Amniotic epithelial cell (primary cell): Measurements from ENCODE around the gene KPTN.
A peak's percentile ranks its signal among the peaks of the same experiment; 100 is the strongest.

Source experiments
- DNase-seq: peaks from one replicate; pipeline ENCODE4 v3.0.0-alpha.2; 2010; ENCODE audit warnings: low read depth

Gene KPTN

DNA sequence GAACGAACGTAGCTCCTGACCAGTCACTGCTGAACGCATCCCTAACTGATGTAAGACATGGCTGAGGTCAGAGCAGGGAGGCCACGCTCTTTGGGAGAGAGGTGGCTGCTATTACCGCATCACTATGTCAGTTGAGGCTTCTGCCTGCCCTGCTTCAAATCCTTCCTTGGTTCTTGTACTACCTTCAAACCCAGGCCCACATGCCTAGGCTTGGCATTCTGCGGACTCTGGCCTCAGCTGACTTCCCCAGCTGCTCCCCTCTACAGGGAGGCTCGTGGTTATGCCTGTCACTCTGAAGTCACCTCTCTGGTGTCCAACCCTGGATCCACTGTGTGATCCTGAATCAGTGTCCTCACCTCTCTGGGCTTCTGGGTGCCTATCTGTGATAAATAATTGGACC, 49.9 kb downstream of the KPTN start:
- DNase-seq = no peak

DNA sequence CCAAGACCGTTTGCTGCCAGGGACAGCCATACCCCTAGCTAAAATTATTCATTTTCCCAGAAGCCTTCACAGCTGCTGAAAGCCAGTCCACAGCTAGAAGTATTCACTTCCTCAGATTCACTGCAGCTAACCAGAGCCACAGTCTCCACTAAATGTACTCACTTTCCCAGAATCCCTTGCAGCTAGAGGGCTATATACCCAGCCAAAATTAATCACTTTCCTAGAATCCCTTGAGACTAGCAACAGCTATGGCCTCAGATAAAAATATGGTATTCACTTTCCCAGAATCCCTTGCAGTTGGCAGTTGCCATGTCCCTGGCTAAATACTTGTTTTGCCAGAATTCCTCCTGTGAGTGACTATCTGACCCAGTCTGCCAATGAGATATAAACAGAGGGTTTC, 50.9 kb downstream of the KPTN start:
- no peak for DNase-seq

DNA sequence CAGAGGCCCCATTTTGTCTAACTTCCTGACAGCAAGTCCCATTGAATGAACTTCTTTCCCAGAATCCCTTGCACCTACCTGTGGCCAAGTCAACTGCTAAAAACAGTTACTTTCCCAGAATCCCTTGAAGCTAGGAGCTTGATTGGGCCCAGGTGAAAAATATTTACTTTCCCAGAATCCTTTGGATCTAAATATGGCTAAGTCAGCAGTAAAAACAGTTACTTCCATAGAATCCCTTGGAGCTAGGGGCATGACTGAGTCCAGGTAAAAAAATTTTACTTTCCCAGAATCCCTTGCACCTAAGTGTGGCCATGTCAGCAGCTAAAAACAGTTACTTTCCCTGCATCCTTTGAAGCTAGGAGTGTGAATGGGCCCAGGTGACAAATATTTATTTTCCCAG, 51.5 kb downstream of the KPTN start:
- DNase-seq = no peak

DNA sequence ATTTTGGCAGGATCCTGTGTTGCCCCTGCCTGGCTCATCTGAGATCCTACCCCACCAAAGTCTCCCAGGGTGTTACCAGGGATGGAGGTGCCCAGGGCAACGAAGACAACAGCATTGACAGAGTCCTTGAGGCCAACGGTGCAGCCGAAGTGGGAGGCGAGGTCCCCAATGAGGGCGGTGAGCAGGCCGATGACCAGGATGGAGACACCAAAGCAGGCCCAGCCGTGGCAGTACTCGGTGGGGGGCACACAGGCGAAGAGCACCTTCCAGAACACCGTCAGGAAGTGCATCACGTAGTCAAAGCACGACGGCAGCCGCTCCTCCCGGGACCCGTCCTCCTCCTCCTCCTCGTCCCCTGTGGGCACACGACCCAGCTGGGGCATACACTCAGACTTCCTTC, 51.9 kb downstream of the KPTN start:
- no peak for DNase-seq

DNA sequence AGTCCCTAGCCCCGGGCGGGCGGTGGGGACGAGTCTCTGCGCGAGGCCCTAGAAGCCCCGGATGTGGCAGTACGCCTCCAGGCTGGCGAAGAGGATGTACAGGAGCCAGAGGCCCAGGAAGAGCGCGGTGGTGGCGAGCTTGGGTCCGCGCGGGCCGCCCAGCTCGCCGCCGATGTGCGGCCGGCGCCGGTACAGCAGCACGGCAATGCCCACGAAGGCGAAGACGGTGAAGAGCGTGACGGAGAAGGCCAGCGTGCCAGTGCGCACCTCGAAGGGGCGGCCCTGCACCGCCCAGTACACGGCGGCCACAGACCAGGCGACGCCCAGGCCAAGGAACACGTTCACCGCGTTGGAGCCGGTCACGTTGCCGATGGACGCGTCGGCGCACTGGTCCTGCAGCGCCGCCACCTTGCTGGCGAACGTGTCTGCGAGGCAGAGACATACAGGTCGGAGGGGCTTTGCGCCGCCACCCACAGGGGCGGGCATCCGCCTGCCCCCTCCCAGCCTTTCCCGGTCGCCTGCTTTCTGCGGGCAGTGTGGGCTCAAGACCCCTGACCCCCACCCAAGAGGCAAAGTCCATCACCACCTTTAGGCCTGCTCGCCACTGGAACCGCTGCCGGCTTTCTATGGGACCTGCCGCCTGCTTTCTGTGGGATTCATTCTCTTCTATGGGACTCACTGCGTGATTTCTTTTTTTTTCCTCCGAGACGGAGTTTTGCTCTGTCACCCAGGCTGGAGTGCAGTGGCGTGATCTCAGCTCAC, 53.8 kb downstream of the KPTN start:
- DNase-seq = peak; percentile 38

DNA sequence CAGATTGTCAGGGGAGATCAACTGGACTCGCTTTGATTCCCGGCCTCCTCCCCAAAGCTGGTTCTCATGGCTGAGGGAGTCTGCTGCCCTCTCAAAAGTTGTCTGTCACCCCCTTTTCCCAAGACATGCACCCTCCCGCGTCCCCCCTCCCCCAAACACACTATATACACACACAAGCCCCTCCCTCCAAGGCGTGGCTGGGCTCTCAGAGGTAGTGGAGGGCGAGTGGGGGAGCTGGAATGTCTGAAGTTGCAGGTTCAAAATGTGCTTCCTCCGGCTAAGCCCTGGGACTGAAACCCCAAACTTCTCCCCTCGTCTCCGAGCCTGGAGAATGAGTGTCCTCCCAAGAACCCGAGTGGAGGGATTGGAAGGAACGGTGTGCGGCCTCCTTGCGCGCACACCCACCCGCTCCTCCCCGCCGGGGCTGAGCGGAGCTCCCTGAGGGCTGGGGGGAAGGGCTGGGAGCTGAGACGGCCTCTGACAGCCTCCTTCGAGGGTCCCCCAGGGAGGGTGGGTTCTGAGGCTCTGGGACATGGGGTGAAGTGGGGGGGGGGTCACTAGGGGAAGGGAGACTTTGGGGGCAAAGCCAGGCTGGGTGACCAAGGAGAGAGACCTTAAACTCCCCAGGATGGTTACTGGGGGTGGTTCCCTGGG, 54.8 kb downstream of the KPTN start:
- no peak for DNase-seq

DNA sequence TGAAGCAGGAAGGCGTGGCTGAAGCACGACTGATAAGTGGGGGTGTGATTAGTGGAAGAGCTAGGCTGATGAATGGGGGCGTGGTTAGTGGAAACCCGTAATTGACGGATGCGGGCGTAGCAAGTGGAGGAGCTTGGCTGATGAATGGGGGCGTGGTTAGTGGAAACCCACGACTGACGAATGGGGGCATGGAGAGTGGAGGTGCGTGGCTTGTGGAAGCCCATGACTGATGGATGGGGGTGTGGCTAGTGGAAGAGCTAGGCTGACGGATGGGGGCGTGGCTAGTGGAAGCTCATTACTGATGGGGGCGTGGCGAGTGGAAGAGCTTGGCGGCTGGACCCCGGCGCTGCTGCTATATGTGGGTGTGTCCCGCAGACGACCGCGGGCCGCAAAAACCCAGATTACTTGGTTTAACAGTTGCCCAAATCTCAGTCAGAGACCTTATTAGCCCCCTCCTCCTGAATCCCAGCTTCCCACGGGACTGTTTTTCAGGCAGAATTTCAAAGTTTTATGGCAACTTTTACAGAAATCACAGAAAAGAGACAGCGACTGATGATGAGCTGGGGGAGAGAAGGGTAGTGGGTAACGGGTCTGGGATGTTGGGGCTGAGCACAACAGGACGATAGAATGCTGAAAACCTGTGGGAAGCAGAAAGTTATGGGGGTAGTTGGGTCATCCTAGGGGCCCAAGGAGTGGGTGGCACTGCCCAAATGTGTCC, 55.7 kb downstream of the KPTN start:
- DNase-seq = peak; percentile 99

DNA sequence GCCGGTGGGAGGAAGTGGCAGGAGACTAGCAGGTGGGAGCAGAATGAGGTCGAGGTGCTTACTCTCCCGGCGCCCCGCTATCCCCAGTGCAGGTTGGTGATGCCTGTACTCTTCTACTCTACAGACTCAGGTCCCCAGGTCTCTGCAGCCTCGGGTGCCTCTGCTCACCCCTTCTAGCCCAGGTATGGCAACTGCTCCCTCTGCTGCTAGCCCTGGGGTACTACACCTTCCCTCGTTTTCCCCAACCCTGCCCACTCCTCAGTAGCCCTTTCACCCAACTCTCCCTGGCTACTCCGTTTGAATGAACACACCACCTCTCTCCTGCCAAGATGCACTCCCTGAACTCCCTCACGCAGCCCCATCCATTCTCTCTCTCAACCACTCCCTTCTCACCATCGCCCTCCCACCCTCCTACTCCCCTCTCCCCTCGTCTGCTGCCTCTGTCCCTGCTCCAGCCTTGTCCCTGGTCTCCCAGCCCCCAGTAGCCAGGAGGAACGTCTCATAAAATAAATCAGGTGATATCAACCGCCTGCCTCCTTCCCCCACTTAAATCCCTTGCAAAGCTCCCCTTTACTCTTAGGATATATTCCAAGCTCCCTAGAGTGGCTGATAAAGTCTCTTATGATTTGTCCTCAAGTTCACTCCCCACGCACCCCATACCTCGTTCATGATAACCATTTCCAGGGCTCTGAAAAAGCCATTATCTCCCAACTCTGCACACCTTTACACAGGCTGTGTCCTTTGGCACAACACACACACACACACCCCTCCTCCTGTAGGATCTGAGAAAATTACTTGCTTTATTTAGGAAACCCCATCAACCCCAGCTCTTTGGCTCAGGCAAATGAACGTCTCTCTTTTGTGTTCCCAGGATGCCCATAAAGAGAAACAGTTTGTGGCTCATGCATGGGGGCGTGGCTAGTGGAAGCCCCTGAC, 56.5 kb downstream of the KPTN start:
- DNase-seq = no peak
